ENCODE results near the gene RPL29. TPM values are rescaled to one million over a fixed set of nuclear protein-coding genes. Genes with fewer than 3 reads are reported as not detected.

The RPL29 gene
- total and polyA plus RNA-seq, 2 of the 13 experiments (the other 11 are each of a cell fraction or from before 2014, with no cell fraction given) = 1,348 to 2,263 TPM

GRCh38 chr3:51982838-51983577, 12.7 kb downstream of the RPL29 start, which contains the start of gene ACY1 (continued):
- TF ChIP-seq TFE3 (CRISPR knock-in tag; IDR thresholded peaks at IDR 0.05) (peak; percentile 92), ZEB1 (IDR thresholded peaks at IDR 0.05; ENCODE audit: insufficient replicate concordance, low read depth) (peak; percentile 4), E2F2 (CRISPR knock-in tag; IDR thresholded peaks at IDR 0.05; ENCODE audit: borderline replicate concordance) (no peak), MBNL3 (CRISPR knock-in tag; conservative IDR thresholded peaks at IDR 0.05) (no peak), ADNP (CRISPR knock-in tag; IDR thresholded peaks at IDR 0.05) (no peak), FLYWCH1 (CRISPR knock-in tag; IDR thresholded peaks at IDR 0.05) (no peak), ZNF660 (CRISPR knock-in tag; IDR thresholded peaks at IDR 0.05; ENCODE audit: borderline replicate concordance, low read depth) (no peak), THRA (CRISPR knock-in tag; IDR thresholded peaks at IDR 0.05; ENCODE audit: borderline replicate concordance) (peak; percentile 93), ZNF207 (IDR thresholded peaks at IDR 0.05; ENCODE audit: borderline replicate concordance) (no peak), KDM4B (CRISPR knock-in tag; IDR thresholded peaks at IDR 0.05) (peak; percentile 69; the same call in 1 of the 2 replicates), ZNF12 (CRISPR knock-in tag; IDR thresholded peaks at IDR 0.05) (peak; percentile 43; the same call in 1 of the 2 replicates), HMG20A (CRISPR knock-in tag; IDR thresholded peaks at IDR 0.05; ENCODE audit: borderline replicate concordance) (peak; percentile 58; the same call in 1 of the 2 replicates), KLF12 (CRISPR knock-in tag; IDR thresholded peaks at IDR 0.05; ENCODE audit: borderline replicate concordance) (peak; percentile 70; the same call in 1 of the 2 replicates), ZNF205 (CRISPR knock-in tag; IDR thresholded peaks at IDR 0.05) (peak; percentile 41; the same call in 1 of the 2 replicates), PAF1 (CRISPR knock-in tag; IDR thresholded peaks at IDR 0.05) (no peak), ZBTB14 (CRISPR knock-in tag; IDR thresholded peaks at IDR 0.05) (no peak), ZNF530 (CRISPR knock-in tag; IDR thresholded peaks at IDR 0.05; ENCODE audit: low read depth) (no peak), PHF8 (CRISPR knock-in tag; IDR thresholded peaks at IDR 0.05) (peak; percentile 66), ZNF766 (CRISPR knock-in tag; IDR thresholded peaks at IDR 0.05; ENCODE audit: borderline replicate concordance) (peak; percentile 75; the same call in 1 of the 2 replicates), ZNF331 (CRISPR knock-in tag; IDR thresholded peaks at IDR 0.05) (peak; percentile 71), FOSL2 (CRISPR knock-in tag; IDR thresholded peaks at IDR 0.05) (peak; percentile 51; the same call in 1 of the 2 replicates), ZNF678 (CRISPR knock-in tag; IDR thresholded peaks at IDR 0.05) (peak; percentile 97), KAT7 (CRISPR knock-in tag; IDR thresholded peaks at IDR 0.05; ENCODE audit: borderline replicate concordance) (no peak), GMEB1 (CRISPR knock-in tag; IDR thresholded peaks at IDR 0.05; ENCODE audit: borderline replicate concordance) (peak; percentile 71)

Measured in HepG2 (cell line).